Measurements from ENCODE around the gene METTL2B.
"Not testable (repeated sequence)": the region's sequence is repeated elsewhere in the genome, so short reads cannot be mapped to it uniquely, and the experiment has no call there.

GRCh38 chr7:128463933-128464332 is 12.6 kb upstream of the METTL2B start:
- TF ChIP-seq CTCF (IDR thresholded peaks at IDR 0.05; ENCODE audit: low read depth, low read length); POLR2A (IDR thresholded peaks at IDR 0.05; ENCODE audit: extremely low read depth, insufficient read length); MAX (IDR thresholded peaks at IDR 0.05; ENCODE audit: low read depth, low read length): not testable (repeated sequence)

Data from NB4 (cell line).